Stomach (tissue), 9 donors: ENCODE data around the gene EBI3. TPM values are rescaled to one million over a fixed set of nuclear protein-coding genes. Genes with fewer than 3 reads are reported as not detected.
A peak's percentile ranks its signal among the peaks of the same experiment; 100 is the strongest.
"Not testable (repeated sequence)": the region's sequence is repeated elsewhere in the genome, so short reads cannot be mapped to it uniquely, and the experiment has no call there.

Experiments
- DNase-seq, 2 donors: peaks; one replicate each; pipeline versions ENCODE4 v3.0.0 to v3.0.0-alpha.2; 2013 to 2019
- H3K27ac ChIP-seq, 5 donors: fragments of 200-600 bp in 4 of 5; sonication (generic) in 4 of 5; one replicate each; pipeline ENCODE4 v1.5.1; 2013 to 2019; ENCODE audit warnings: mild to moderate bottlenecking in 1 of 5, moderate library complexity in 1 of 5
- H3K27me3 ChIP-seq, 3 donors: fragments of 200-600 bp; sonication (generic); one replicate each; pipeline ENCODE4 v1.5.1; 2017 to 2019; ENCODE audit warnings: mixed run types in 1 of 3
- H3K36me3 ChIP-seq, 4 donors: fragments of 200-600 bp; sonication (generic); 1 replicate in 3 of 4; 2 replicates in 1 of 4; pipeline ENCODE4 v1.5.1; 2016 to 2019
- H3K4me1 ChIP-seq, 4 donors: fragments of 200-600 bp; sonication (generic); one replicate each; pipeline ENCODE4 v1.5.1; 2016 to 2019
- H3K4me3 ChIP-seq, 4 donors: fragments of 200-600 bp; sonication (generic) in 3 of 4; one replicate each; pipeline ENCODE4 v1.5.1; 2016 to 2019; ENCODE audit warnings: mild to moderate bottlenecking in 1 of 4
- H3K9me3 ChIP-seq, 4 donors: fragments of 200-600 bp; sonication (generic); one replicate each; pipeline ENCODE4 v1.5.1; 2016 to 2019
- EP300 ChIP-seq: sonication (generic); formaldehyde crosslinking; IDR thresholded peaks from one replicate; pipeline ENCODE4 v1.6.1; 2017; ENCODE audit warnings: antibody characterized with exemption
- POLR2A ChIP-seq, 4 donors: fragments of 450-650 bp; IDR thresholded peaks; one replicate each; pipeline ENCODE4 v1.6.1; 2016; ENCODE audit warnings: antibody characterized with exemption in 4 of 4, control low read depth in 2 of 4, mild to moderate bottlenecking in 1 of 4, moderate library complexity in 1 of 4
- POLR2AphosphoS5 ChIP-seq, 3 donors: sonication (generic); formaldehyde crosslinking; IDR thresholded peaks; one replicate each; pipeline ENCODE4 v1.6.1; 2016; ENCODE audit warnings: antibody characterized with exemption in 3 of 3
- WGBS, 5 donors: extraction: QIAGEN DNeasy Blood & Tissue Kit in 3 of 5; methylation state at CpG; one replicate each; pipeline versions ENCODE4 v1.1.5 to v1.1.7; 2013 to 2018; 5-methylcytosine and 5-hydroxymethylcytosine counted together
- intact Hi-C: fragments of 100-400 bp; cut with DNase I; formaldehyde crosslinking; loops from one replicate; pipeline ENCODE4 v1.15.1; 2023; ENCODE audit warnings: low total_unique reads
- polyA plus RNA-seq, 3 donors: library from polyadenylated mRNA; stranded (reverse); fragments of 200-250 nt; gene quantifications; one replicate each; pipeline ENCODE4 v1.2.3, GENCODE V29; 2013
- total RNA-seq, 5 donors: library from RNA; depleted of rRNA; stranded (reverse); fragments of >200 nt; gene quantifications; one replicate each; pipeline versions ENCODE4 v1.1.0 to v1.2.3, GENCODE V29; 2014 to 2016
- TF ChIP-seq, protein P1 (sequence below), 7 experiments: fragments of 450-650 bp in 4 of 7; fragments of 200-600 bp in 3 of 7; sonication (generic) in 3 of 7; IDR thresholded peaks; one replicate each; pipeline ENCODE4 v1.5.1; 2016 to 2019; ENCODE audit warnings: antibody characterized with exemption in 7 of 7, control low read depth in 2 of 7, mild to moderate bottlenecking in 1 of 7
- donor health status: healthy with polysubstance abuse.
- donor health status: Bipolar disorder and iron deficiency.
- donor health status: healthy.

Gene EBI3
- total and polyA plus RNA-seq, 8 donors, result 0.55 to 2.7 (median 2.3) TPM; not detected in 4

DNA sequence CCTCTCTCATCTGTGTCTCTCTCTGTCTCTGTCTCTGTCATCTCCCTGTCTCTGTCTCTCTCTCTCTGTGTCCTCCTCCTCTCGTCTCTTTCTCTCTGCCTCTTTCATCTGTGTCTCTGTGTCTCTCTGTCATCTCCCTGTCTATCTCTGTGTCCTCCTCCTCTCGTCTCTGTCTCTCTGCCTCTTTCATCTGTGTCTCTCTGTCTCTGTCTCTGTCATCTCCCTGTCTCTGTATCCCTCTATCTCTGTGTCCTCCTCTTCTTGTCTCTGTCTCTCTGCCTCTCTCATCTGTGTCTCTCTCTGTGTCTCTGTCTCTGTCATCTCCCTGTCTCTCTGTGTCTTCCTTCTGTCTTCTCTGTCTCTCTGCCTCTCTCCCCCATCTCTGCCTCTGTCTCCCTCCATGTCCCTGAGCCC, 551 bp upstream of the EBI3 start:
- Histone ChIP-seq H3K36me3 (no peaks in the 10 kb centered on the region), H3K27ac (no peak overlapping the region), H3K27me3 (peaks cover 0 to 68% (median 35%) of the 10 kb centered on the region in 3 donors), H3K4me1 (peaks cover 0 to 8% (median 0%) of the 10 kb centered on the region in 4 donors), H3K4me3 (no peak overlapping the region), H3K9me3 (no peaks in the 10 kb centered on the region)
- WGBS, 5 donors, result 60 to 76% (median 67%) methylated on average over 2 of the region's 2 CpGs
- no peak for DNase-seq
- intact Hi-C loops, result no loop called here
- TF ChIP-seq POLR2AphosphoS5 (IDR thresholded peaks at IDR 0.05) (no peak), POLR2A (IDR thresholded peaks at IDR 0.05) (no peak), EP300 (no peak)
- TF ChIP-seq, protein P1, sequence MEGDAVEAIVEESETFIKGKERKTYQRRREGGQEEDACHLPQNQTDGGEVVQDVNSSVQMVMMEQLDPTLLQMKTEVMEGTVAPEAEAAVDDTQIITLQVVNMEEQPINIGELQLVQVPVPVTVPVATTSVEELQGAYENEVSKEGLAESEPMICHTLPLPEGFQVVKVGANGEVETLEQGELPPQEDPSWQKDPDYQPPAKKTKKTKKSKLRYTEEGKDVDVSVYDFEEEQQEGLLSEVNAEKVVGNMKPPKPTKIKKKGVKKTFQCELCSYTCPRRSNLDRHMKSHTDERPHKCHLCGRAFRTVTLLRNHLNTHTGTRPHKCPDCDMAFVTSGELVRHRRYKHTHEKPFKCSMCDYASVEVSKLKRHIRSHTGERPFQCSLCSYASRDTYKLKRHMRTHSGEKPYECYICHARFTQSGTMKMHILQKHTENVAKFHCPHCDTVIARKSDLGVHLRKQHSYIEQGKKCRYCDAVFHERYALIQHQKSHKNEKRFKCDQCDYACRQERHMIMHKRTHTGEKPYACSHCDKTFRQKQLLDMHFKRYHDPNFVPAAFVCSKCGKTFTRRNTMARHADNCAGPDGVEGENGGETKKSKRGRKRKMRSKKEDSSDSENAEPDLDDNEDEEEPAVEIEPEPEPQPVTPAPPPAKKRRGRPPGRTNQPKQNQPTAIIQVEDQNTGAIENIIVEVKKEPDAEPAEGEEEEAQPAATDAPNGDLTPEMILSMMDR (IDR thresholded peaks at IDR 0.05), result no peak

DNA sequence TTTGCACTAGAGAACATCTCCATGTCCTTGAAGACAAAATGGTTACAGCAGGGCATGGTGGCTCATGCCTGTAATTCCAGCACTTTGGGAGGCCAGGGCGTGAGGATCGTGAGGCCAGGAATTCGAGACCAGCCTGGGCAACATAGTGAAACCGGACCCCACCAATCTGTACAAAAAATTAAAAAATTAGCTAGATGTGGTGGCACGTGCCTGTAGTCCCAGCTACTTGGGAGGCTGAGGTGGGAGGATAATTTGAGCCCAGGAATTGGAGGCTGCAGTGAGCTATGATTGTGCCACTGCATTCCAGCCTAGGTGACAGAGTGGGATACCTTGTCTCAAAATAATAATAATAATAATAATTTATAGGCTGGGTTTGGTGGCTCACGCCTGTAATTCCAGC, 914 bp downstream of the EBI3 start:
- DNase-seq, H3K4me3 ChIP-seq, intact Hi-C loops, H3K9me3 ChIP-seq, H3K36me3 ChIP-seq, H3K4me1 ChIP-seq, H3K27ac ChIP-seq: not testable (repeated sequence)
- 76 to 92% (median 85%) methylated on average over 6 of the region's 6 CpGs for WGBS, 5 donors
- peaks cover 0 to 81% (median 35%) of the 10 kb centered on the region in 3 donors for H3K27me3 ChIP-seq

DNA sequence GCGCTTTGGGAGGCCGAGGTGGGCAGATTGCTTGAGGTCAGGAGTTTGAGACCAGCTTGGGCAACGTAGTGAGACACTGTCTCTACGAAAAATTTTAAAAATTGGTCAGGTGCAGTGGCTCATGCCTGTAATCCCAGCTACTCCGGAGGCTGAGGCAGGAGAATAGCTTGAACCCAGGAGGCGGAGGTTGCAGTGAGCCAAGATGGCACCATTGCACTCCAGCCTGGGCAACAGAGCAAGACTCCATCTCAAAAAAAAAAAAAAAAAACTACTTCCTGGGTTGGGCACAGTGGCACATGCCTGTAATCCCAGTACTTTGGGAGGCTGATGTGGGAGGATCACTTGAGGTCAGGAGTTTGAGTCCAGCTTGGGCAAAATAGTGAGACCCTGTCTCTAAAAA, 2.2 kb downstream of the EBI3 start:
- H3K27ac ChIP-seq, H3K4me1 ChIP-seq, DNase-seq, H3K4me3 ChIP-seq, H3K36me3 ChIP-seq, intact Hi-C loops, H3K9me3 ChIP-seq: not testable (repeated sequence)
- H3K27me3 ChIP-seq, result peaks cover 0 to 93% (median 35%) of the 10 kb centered on the region in 3 donors
- WGBS, 5 donors, result 82 to 96% (median 92%) methylated on average over 6 of the region's 6 CpGs

GRCh38 chr19:4232139-4232538, 2.8 kb downstream of the EBI3 start:
- H3K4me3 ChIP-seq, intact Hi-C loops, H3K27ac ChIP-seq, H3K4me1 ChIP-seq, H3K36me3 ChIP-seq, H3K9me3 ChIP-seq, DNase-seq: not testable (repeated sequence)
- WGBS, 5 donors, result 72 to 86% (median 83%) methylated on average over 5 of the region's 5 CpGs
- H3K27me3 ChIP-seq, result peaks cover 0 to 97% (median 35%) of the 10 kb centered on the region in 3 donors

GRCh38 chr19:4232614-4233281, 3.4 kb downstream of the EBI3 start:
- no peak for DNase-seq
- TF ChIP-seq POLR2AphosphoS5 (IDR thresholded peaks at IDR 0.05) (no peak), EP300 (no peak), POLR2A (IDR thresholded peaks at IDR 0.05) (no peak)
- TF ChIP-seq, protein P1 (IDR thresholded peaks at IDR 0.05), result no peak
- intact Hi-C loops, result no loop called here
- Histone ChIP-seq H3K4me1 (peaks cover 0 to 8% (median 0%) of the 10 kb centered on the region in 4 donors), H3K27me3 (peaks cover 0 to 91% (median 35%) of the 10 kb centered on the region in 3 donors), H3K4me3 (no peak overlapping the region), H3K9me3 (no peaks in the 10 kb centered on the region), H3K27ac (no peak overlapping the region), H3K36me3 (no peaks in the 10 kb centered on the region)
- 43 to 68% (median 47%) methylated on average over 10 to 21 of the region's 21 CpGs for WGBS, 5 donors

GRCh38 chr19:4233282-4233853, 4.0 kb downstream of the EBI3 start:
- H3K4me1 ChIP-seq, result peaks cover 0 to 8% (median 0%) of the 10 kb centered on the region in 4 donors
- peaks cover 0 to 85% (median 35%) of the 10 kb centered on the region in 3 donors for H3K27me3 ChIP-seq
- no peak overlapping the region for H3K4me3 ChIP-seq
- H3K36me3 ChIP-seq, result no peaks in the 10 kb centered on the region
- DNase-seq, result peak; percentile 54 to 56
- H3K27ac ChIP-seq, result no peak overlapping the region
- WGBS, 5 donors, result 28 to 35% (median 32%) methylated on average over 8 to 11 of the region's 11 CpGs
- TF ChIP-seq, protein P1 (IDR thresholded peaks at IDR 0.05), result peak in 4 of 7 experiments; percentile 11 to 53 (median 23)
- no peak for TF ChIP-seq POLR2A (IDR thresholded peaks at IDR 0.05)
- TF ChIP-seq POLR2AphosphoS5 (IDR thresholded peaks at IDR 0.05), result no peak
- intact Hi-C loops, result no loop called here
- H3K9me3 ChIP-seq, result no peaks in the 10 kb centered on the region
